Measurements from ENCODE around the gene KLHL8. TPM values are rescaled to one million over a fixed set of nuclear protein-coding genes. Genes with fewer than 3 reads are reported as not detected.
A peak's percentile ranks its signal among the peaks of the same experiment; 100 is the strongest.

Gene KLHL8
- total RNA-seq (10 to 100 TPM in 2 of 5 donors, 1 to 10 TPM in 3; 8.5 to 11.8 (median 9.8) TPM), total RNA-seq (15.1 to 56.9 (median 27.7) reads per million in 29 experiments)
- 9.5 TPM for total RNA-seq (2013)

GRCh38 chr4:87220094-87220822 is at the start of gene KLHL8:
Gene KLHL8, minus strand, starts transcription at chr4:87220618. Its CDS starts 25,079 bp downstream, at chr4:87195539.
- H3K27me3 Mint-ChIP-seq = no peaks in the 10 kb centered on the region
- DNase-seq = peak; percentile 74 to 93 (median 84)
- Histone ChIP-seq H3K9me3 (no peaks in the 10 kb centered on the region), H3K27me3 (replicated peaks in 1 of 2; ENCODE audit: control insufficient read depth in 2 of 2, extremely low read depth in 1 of 2, insufficient read depth in 2 of 2, low read length in 1 of 2) (no peaks in the 10 kb centered on the region), H3K4me3 (ENCODE audit: control insufficient read depth in 1 of 2, extremely low read depth in 1 of 2, low read length in 1 of 2) (peak within 1 kb of the TSS; percentile 65 to 96), H3K4me1 (ENCODE audit: control insufficient read depth in 1 of 2, extremely low read depth in 1 of 2, insufficient read depth in 2 of 2, low read length in 2 of 2) (peaks cover 2 to 17% of the 10 kb centered on the region in 2 experiments), H3K36me3 (ENCODE audit: control insufficient read depth in 2 of 2, extremely low read depth in 1 of 2, insufficient read depth in 1 of 2, low read length in 1 of 2) (no peaks in the 10 kb centered on the region), H3K27ac (ENCODE audit: low read length) (peak within 1 kb of the TSS; percentile 71)
- H3K9me3 Mint-ChIP-seq = no peaks in the 10 kb centered on the region
- WGBS (ENCODE audit: insufficient coverage) = under 1% methylated on average over 68 of the region's 70 CpGs
- peak within 1 kb of the TSS; percentile 91 to 92 (median 91) for H3K4me3 Mint-ChIP-seq
- peaks cover 20 to 27% (median 23%) of the 10 kb centered on the region in 3 donors for H3K4me1 Mint-ChIP-seq
- POLR2A ChIA-PET = interaction anchor here in 1 of 2 donors (1.0 to 1.2 kb wide), 2 partner anchors 214 to 286 kb away, joined by 3 to 4 read pairs; partner anchors contain the start of gene AFF1
- ATAC-seq (replicated peaks in 1 of 4) = peak; percentile 86 to 93 (median 88)
- peaks cover 5% of the 10 kb centered on the region for H3K36me3 Mint-ChIP-seq
- CTCF ChIA-PET = interaction anchor here (0.8 to 1.7 kb wide), 11 partner anchors 11 to 286 kb away, joined by 3 to 11 read pairs (median 3); partner anchors contain the start of genes AFF1 (in 1 of the 2) and NUDT9 (in 1 of the 2)
- peak within 1 kb of the TSS; percentile 91 to 92 for H3K27ac Mint-ChIP-seq

GRCh38 chr4:87270144-87270543 is 49.7 kb upstream of the KLHL8 start:
- Mint-ChIP-seq H3K27ac (no peak overlapping the region), H3K4me3 (no peak overlapping the region), H3K4me1 (no peaks in the 10 kb centered on the region), H3K27me3 (peaks cover 7 to 29% of the 10 kb centered on the region in 2 donors), H3K36me3 (no peaks in the 10 kb centered on the region), H3K9me3 (no peaks in the 10 kb centered on the region)
- Histone ChIP-seq H3K4me1 (ENCODE audit: control insufficient read depth in 1 of 2, extremely low read depth in 1 of 2, insufficient read depth in 2 of 2, low read length in 2 of 2) (no peaks in the 10 kb centered on the region), H3K4me3 (ENCODE audit: control insufficient read depth in 1 of 2, extremely low read depth in 1 of 2, low read length in 1 of 2) (no peak overlapping the region), H3K36me3 (ENCODE audit: control insufficient read depth in 2 of 2, extremely low read depth in 1 of 2, insufficient read depth in 1 of 2, low read length in 1 of 2) (no peaks in the 10 kb centered on the region), H3K27me3 (replicated peaks in 1 of 2; ENCODE audit: control insufficient read depth in 2 of 2, extremely low read depth in 1 of 2, insufficient read depth in 2 of 2, low read length in 1 of 2) (peaks cover 0 to 10% of the 10 kb centered on the region in 2 experiments), H3K27ac (ENCODE audit: low read length) (no peak overlapping the region), H3K9me3 (no peaks in the 10 kb centered on the region)
- ATAC-seq (replicated peaks in 1 of 4) (no peak), DNase-seq (peak in 1 of 35 experiments; percentile 16)
- WGBS (ENCODE audit: insufficient coverage) = no CpG with 5 or more reads among the region's 3 CpGs
- ChIA-PET CTCF (no interaction called here), POLR2A (interaction anchor here in 1 of 2 donors (0.5 kb wide), 1 partner anchor 176 kb away, joined by 3 read pairs; no protein-coding TSS in a partner anchor)

DNA sequence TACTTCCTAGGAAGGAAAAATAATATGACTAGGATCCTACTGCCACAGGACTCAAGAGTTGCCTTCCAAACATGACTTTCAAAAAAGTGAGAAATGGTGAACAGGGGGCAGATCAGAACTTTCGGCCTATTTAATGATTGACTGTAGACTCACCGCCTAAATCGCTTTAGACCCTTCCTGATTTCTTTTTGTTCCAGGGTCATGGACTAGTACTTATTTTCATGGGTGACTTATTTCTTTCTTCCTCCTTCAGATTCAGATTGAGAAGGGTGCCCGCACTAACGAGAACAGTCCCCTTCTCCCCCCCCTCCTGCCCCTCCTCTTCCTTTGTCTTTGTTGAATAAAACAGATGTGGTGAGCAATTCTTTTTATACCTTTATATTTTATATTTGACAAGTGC is 48.0 kb upstream of the KLHL8 start:
- DNase-seq = no peak
- H3K27ac Mint-ChIP-seq = no peak overlapping the region
- ChIA-PET CTCF (no interaction called here), POLR2A (no interaction called here)
- WGBS (ENCODE audit: insufficient coverage) = no CpG with 5 or more reads among the region's 5 CpGs
- no peaks in the 10 kb centered on the region for H3K4me1 ChIP-seq (ENCODE audit: control insufficient read depth in 1 of 2, extremely low read depth in 1 of 2, insufficient read depth in 2 of 2, low read length in 2 of 2)
- H3K36me3 Mint-ChIP-seq = no peaks in the 10 kb centered on the region
- peaks cover 0 to 3% (median 0%) of the 10 kb centered on the region in 3 donors for H3K4me1 Mint-ChIP-seq
- H3K4me3 ChIP-seq (ENCODE audit: control insufficient read depth in 1 of 2, extremely low read depth in 1 of 2, low read length in 1 of 2) = no peak overlapping the region
- no peak for ATAC-seq (replicated peaks in 1 of 4)
- H3K27me3 ChIP-seq (replicated peaks in 1 of 2; ENCODE audit: control insufficient read depth in 2 of 2, extremely low read depth in 1 of 2, insufficient read depth in 2 of 2, low read length in 1 of 2) = peaks cover 0 to 9% of the 10 kb centered on the region in 2 experiments
- peaks cover 11 to 26% of the 10 kb centered on the region in 2 donors for H3K27me3 Mint-ChIP-seq
- no peaks in the 10 kb centered on the region for H3K9me3 Mint-ChIP-seq
- no peak overlapping the region for H3K27ac ChIP-seq (ENCODE audit: low read length)
- no peaks in the 10 kb centered on the region for H3K36me3 ChIP-seq (ENCODE audit: control insufficient read depth in 2 of 2, extremely low read depth in 1 of 2, insufficient read depth in 1 of 2, low read length in 1 of 2)
- no peaks in the 10 kb centered on the region for H3K9me3 ChIP-seq
- no peak overlapping the region for H3K4me3 Mint-ChIP-seq

- no peak for ATAC-seq (replicated peaks in 1 of 4)
Observed at GRCh38 chr4:87266986-87267385, 46.6 kb upstream of the KLHL8 start.

GRCh38 chr4:87262886-87263285 is 42.5 kb upstream of the KLHL8 start:
- DNase-seq = no peak
- Mint-ChIP-seq H3K4me1 (peaks cover 0 to 3% (median 0%) of the 10 kb centered on the region in 3 donors), H3K9me3 (peaks cover 4 to 5% (median 4%) of the 10 kb centered on the region in 3 donors), H3K27ac (no peak overlapping the region), H3K36me3 (no peaks in the 10 kb centered on the region), H3K4me3 (no peak overlapping the region), H3K27me3 (peaks cover 3 to 12% of the 10 kb centered on the region in 2 donors)
- H3K9me3 ChIP-seq = no peaks in the 10 kb centered on the region
- no peak for ATAC-seq (replicated peaks in 1 of 4)
- no peaks in the 10 kb centered on the region for H3K27me3 ChIP-seq (replicated peaks in 1 of 2; ENCODE audit: control insufficient read depth in 2 of 2, extremely low read depth in 1 of 2, insufficient read depth in 2 of 2, low read length in 1 of 2)
- no peaks in the 10 kb centered on the region for H3K4me1 ChIP-seq (ENCODE audit: control insufficient read depth in 1 of 2, extremely low read depth in 1 of 2, insufficient read depth in 2 of 2, low read length in 2 of 2)
- CTCF ChIA-PET = interaction anchor here in 1 of 2 donors (1.0 kb wide), 1 partner anchor 17 kb away, joined by 3 read pairs; no protein-coding TSS in a partner anchor
- no peak overlapping the region for H3K4me3 ChIP-seq (ENCODE audit: control insufficient read depth in 1 of 2, extremely low read depth in 1 of 2, low read length in 1 of 2)
- H3K27ac ChIP-seq (ENCODE audit: low read length) = no peak overlapping the region
- no CpG with 5 or more reads among the region's 1 CpG for WGBS (ENCODE audit: insufficient coverage)
- POLR2A ChIA-PET = no interaction called here
- no peaks in the 10 kb centered on the region for H3K36me3 ChIP-seq (ENCODE audit: control insufficient read depth in 2 of 2, extremely low read depth in 1 of 2, insufficient read depth in 1 of 2, low read length in 1 of 2)

More at GRCh38 chr4:87266986-87267385, 46.6 kb upstream of the KLHL8 start:
- no peak overlapping the region for H3K4me3 ChIP-seq (ENCODE audit: control insufficient read depth in 1 of 2, extremely low read depth in 1 of 2, low read length in 1 of 2)
- peaks cover 0 to 6% of the 10 kb centered on the region in 2 experiments for H3K27me3 ChIP-seq (replicated peaks in 1 of 2; ENCODE audit: control insufficient read depth in 2 of 2, extremely low read depth in 1 of 2, insufficient read depth in 2 of 2, low read length in 1 of 2)
- H3K9me3 ChIP-seq = no peaks in the 10 kb centered on the region
- Mint-ChIP-seq H3K27me3 (peaks cover 7 to 15% of the 10 kb centered on the region in 2 donors), H3K9me3 (peaks cover 4 to 5% (median 4%) of the 10 kb centered on the region in 3 donors), H3K27ac (no peak overlapping the region), H3K4me1 (peaks cover 0 to 3% (median 0%) of the 10 kb centered on the region in 3 donors), H3K4me3 (no peak overlapping the region), H3K36me3 (no peaks in the 10 kb centered on the region)
- no peaks in the 10 kb centered on the region for H3K4me1 ChIP-seq (ENCODE audit: control insufficient read depth in 1 of 2, extremely low read depth in 1 of 2, insufficient read depth in 2 of 2, low read length in 2 of 2)
- ChIA-PET CTCF (no interaction called here), POLR2A (interaction anchor here in 1 of 2 donors (0.6 kb wide), 1 partner anchor 13 kb away, joined by 3 read pairs; no protein-coding TSS in a partner anchor)
- no peak overlapping the region for H3K27ac ChIP-seq (ENCODE audit: low read length)
- DNase-seq = no peak
- no peaks in the 10 kb centered on the region for H3K36me3 ChIP-seq (ENCODE audit: control insufficient read depth in 2 of 2, extremely low read depth in 1 of 2, insufficient read depth in 1 of 2, low read length in 1 of 2)
- 100% methylated on average over 2 of the region's 3 CpGs for WGBS (ENCODE audit: insufficient coverage)

DNA sequence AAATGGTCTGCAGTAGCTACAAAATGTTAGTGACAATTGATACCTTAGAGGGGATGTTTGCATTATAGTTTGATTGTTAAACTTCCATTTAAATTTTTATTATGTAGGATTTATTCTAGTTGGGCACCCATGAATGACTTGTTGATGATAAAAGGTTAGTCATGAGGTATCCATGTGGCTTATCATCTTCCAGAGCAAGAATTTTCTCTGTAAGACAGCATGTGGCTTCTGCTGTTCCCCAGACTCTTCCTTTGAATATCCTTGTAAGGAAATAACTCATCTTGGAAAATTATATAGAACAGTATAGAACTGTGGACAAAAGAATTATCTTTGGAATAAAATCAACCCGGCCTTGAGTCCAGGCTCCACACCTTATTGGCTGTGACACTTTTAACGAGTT is 40.1 kb upstream of the KLHL8 start:
- Mint-ChIP-seq H3K36me3 (no peaks in the 10 kb centered on the region), H3K4me3 (no peak overlapping the region), H3K27ac (no peak overlapping the region), H3K9me3 (peaks cover 7 to 11% (median 7%) of the 10 kb centered on the region in 3 donors), H3K4me1 (peaks cover 0 to 3% (median 0%) of the 10 kb centered on the region in 3 donors), H3K27me3 (peaks cover 3 to 4% of the 10 kb centered on the region in 2 donors)
- CTCF ChIA-PET = no interaction called here
- Histone ChIP-seq H3K4me3 (ENCODE audit: control insufficient read depth in 1 of 2, extremely low read depth in 1 of 2, low read length in 1 of 2) (no peak overlapping the region), H3K27me3 (replicated peaks in 1 of 2; ENCODE audit: control insufficient read depth in 2 of 2, extremely low read depth in 1 of 2, insufficient read depth in 2 of 2, low read length in 1 of 2) (no peaks in the 10 kb centered on the region), H3K36me3 (ENCODE audit: control insufficient read depth in 2 of 2, extremely low read depth in 1 of 2, insufficient read depth in 1 of 2, low read length in 1 of 2) (no peaks in the 10 kb centered on the region), H3K27ac (ENCODE audit: low read length) (no peak overlapping the region), H3K4me1 (ENCODE audit: control insufficient read depth in 1 of 2, extremely low read depth in 1 of 2, insufficient read depth in 2 of 2, low read length in 2 of 2) (no peaks in the 10 kb centered on the region), H3K9me3 (no peaks in the 10 kb centered on the region)
- POLR2A ChIA-PET = no interaction called here
- no CpG with 5 or more reads among the region's 2 CpGs for WGBS (ENCODE audit: insufficient coverage)
- DNase-seq (no peak), ATAC-seq (replicated peaks in 1 of 4) (no peak)
